Skin of body (tissue), 2 donors: ENCODE measurements around the gene FLT3. TPM values are rescaled to one million over a fixed set of nuclear protein-coding genes. Genes with fewer than 3 reads are reported as not detected.
"Not testable (repeated sequence)": the region's sequence is repeated elsewhere in the genome, so short reads cannot be mapped to it uniquely, and the experiment has no call there.

Experiments
- DNase-seq: peaks from one replicate; lab custom pipeline; 2025; lab: John Stamatoyannopoulos, UW
- total RNA-seq: library from RNA; depleted of rRNA; stranded (reverse); fragments of >200 nt; gene quantifications from one replicate; pipeline ENCODE4 v1.2.3, GENCODE V29; 2014

FLT3 gene
- total RNA-seq, 1 donor from 2014 or later = 0.59 TPM

- DNase-seq = no peak
Measured at GRCh38 chr13:28099396-28100149, 803 bp downstream of the FLT3 start.

- DNase-seq = no peak
Measured at GRCh38 chr13:28097503-28097902, 2.9 kb downstream of the FLT3 start.

GRCh38 chr13:28094306-28094705 lies 6.1 kb downstream of the FLT3 start:
- no peak for DNase-seq

GRCh38 chr13:28093881-28094280 lies 6.5 kb downstream of the FLT3 start:
- no peak for DNase-seq

GRCh38 chr13:28092431-28092830 lies 7.9 kb downstream of the FLT3 start:
- no peak for DNase-seq

- no peak for DNase-seq
Measured at GRCh38 chr13:28089065-28089464, 11.3 kb downstream of the FLT3 start.

GRCh38 chr13:28077820-28078219 lies 22.6 kb downstream of the FLT3 start:
- DNase-seq = not testable (repeated sequence)

- no peak for DNase-seq
Measured at GRCh38 chr13:28077231-28077630, 23.1 kb downstream of the FLT3 start.

GRCh38 chr13:28071424-28071823 lies 29.0 kb downstream of the FLT3 start:
- no peak for DNase-seq

- no peak for DNase-seq
Measured at GRCh38 chr13:28067491-28067890, 32.9 kb downstream of the FLT3 start.

- DNase-seq = no peak
Measured at GRCh38 chr13:28058866-28059613, 41.3 kb downstream of the FLT3 start.

- DNase-seq = no peak
Measured at GRCh38 chr13:28056970-28057712, 43.2 kb downstream of the FLT3 start.

- DNase-seq = no peak
Measured at GRCh38 chr13:28056426-28056825, 44.0 kb downstream of the FLT3 start.

GRCh38 chr13:28055357-28055756 lies 45.0 kb downstream of the FLT3 start:
- no peak for DNase-seq

GRCh38 chr13:28052945-28053344 lies 47.4 kb downstream of the FLT3 start:
- no peak for DNase-seq

GRCh38 chr13:28049880-28050875 lies 50.2 kb downstream of the FLT3 start:
- DNase-seq = no peak

GRCh38 chr13:28049215-28049614 lies 51.2 kb downstream of the FLT3 start:
- no peak for DNase-seq

GRCh38 chr13:28048768-28049167 lies 51.6 kb downstream of the FLT3 start:
- DNase-seq = no peak

- DNase-seq = no peak
Measured at GRCh38 chr13:28047757-28048388, 52.5 kb downstream of the FLT3 start.

- no peak for DNase-seq
Measured at GRCh38 chr13:28046981-28047380, 53.4 kb downstream of the FLT3 start.
